BJ (cell line): ENCODE data around the gene KIAA1191. TPM values are rescaled to one million over a fixed set of nuclear protein-coding genes. Genes with fewer than 3 reads are reported as not detected.

Experiments used
- CTCF ChIA-PET: fragments of 350-600 bp; formaldehyde crosslinking; extraction: SDS; loops from one replicate; lab custom pipeline; 2021; ENCODE audit warnings: antibody characterized with exemption, inconsistent platforms; lab: Yijun Ruan, JAX
- POLR2A ChIA-PET: fragments of 300-600 bp; sonication (Branson Sonifier 250); formaldehyde crosslinking; extraction: SDS; loops from one replicate; lab custom pipeline; 2021; ENCODE audit warnings: antibody characterized with exemption; lab: Charles Lee
- DNase-seq: peaks from one replicate; pipeline ENCODE4 v3.0.0-alpha.2; 2011; ENCODE audit warnings: low read depth
- H3K27me3 ChIP-seq: 2 replicates; pipeline ENCODE4 v1.6.0; 2011; ENCODE audit warnings: low read length; ENCODE audit not compliant: control insufficient read depth, insufficient read depth
- H3K36me3 ChIP-seq: 2 replicates; pipeline ENCODE4 v1.5.1; 2011; ENCODE audit warnings: low read length; ENCODE audit not compliant: control insufficient read depth, insufficient read depth
- H3K4me3 ChIP-seq: 2 replicates; pipeline ENCODE4 v1.5.1; 2011; ENCODE audit warnings: low read depth, mild to moderate bottlenecking, control low read depth, low read length
- CTCF ChIP-seq: IDR thresholded peaks from 2 replicates; pipeline ENCODE4 v1.5.1; 2011; ENCODE audit warnings: low read depth, mild to moderate bottlenecking, control low read depth, inconsistent platforms, low read length, moderate library complexity; ENCODE audit not compliant: insufficient read depth
- polyA plus RNA-seq: library from polyadenylated mRNA; depleted of rRNA; stranded (reverse); fragments of >200 nt; gene quantifications from 2 replicates; pipeline ENCODE4 v1.2.3, GENCODE V29; 2011

The KIAA1191 gene
- polyA plus RNA-seq, 1 experiment, result 171 TPM

GRCh38 chr5:176383961-176384360 is 22.4 kb upstream of the KIAA1191 start:
- CTCF ChIA-PET, result no interaction called here
- Histone ChIP-seq H3K4me3 (no peak overlapping the region), H3K36me3 (peaks cover 10% of the 10 kb centered on the region), H3K27me3 (no peaks in the 10 kb centered on the region)
- DNase-seq, result no peak
- POLR2A ChIA-PET, result no interaction called here
- TF ChIP-seq CTCF, result no peak

GRCh38 chr5:176383248-176383905 is 21.8 kb upstream of the KIAA1191 start:
- ChIA-PET POLR2A (no interaction called here), CTCF (no interaction called here)
- no peaks in the 10 kb centered on the region for H3K27me3 ChIP-seq
- peaks cover 10% of the 10 kb centered on the region for H3K36me3 ChIP-seq
- TF ChIP-seq CTCF, result no peak
- DNase-seq, result no peak
- no peak overlapping the region for H3K4me3 ChIP-seq

GRCh38 chr5:176382721-176383120 is 21.2 kb upstream of the KIAA1191 start:
- peaks cover 10% of the 10 kb centered on the region for H3K36me3 ChIP-seq
- CTCF ChIA-PET, result no interaction called here

GRCh38 chr5:176381979-176382378 is 20.4 kb upstream of the KIAA1191 start:
- Histone ChIP-seq H3K27me3 (no peaks in the 10 kb centered on the region), H3K4me3 (no peak overlapping the region), H3K36me3 (peaks cover 10% of the 10 kb centered on the region)
- TF ChIP-seq CTCF, result no peak
- ChIA-PET POLR2A (no interaction called here), CTCF (no interaction called here)
- DNase-seq, result no peak

More at GRCh38 chr5:176382721-176383120, 21.2 kb upstream of the KIAA1191 start:
- no peaks in the 10 kb centered on the region for H3K27me3 ChIP-seq
- no peak for DNase-seq
- no peak for TF ChIP-seq CTCF
- H3K4me3 ChIP-seq, result no peak overlapping the region
- POLR2A ChIA-PET, result no interaction called here

GRCh38 chr5:176381423-176381822 is 19.9 kb upstream of the KIAA1191 start:
- ChIA-PET CTCF (interaction anchor here (0.6 kb wide), 1 partner anchor 240 kb away, joined by 3 read pairs; no protein-coding TSS in a partner anchor), POLR2A (no interaction called here)
- H3K27me3 ChIP-seq, result no peaks in the 10 kb centered on the region
- no peak overlapping the region for H3K4me3 ChIP-seq
- DNase-seq, result no peak
- no peak for TF ChIP-seq CTCF
- H3K36me3 ChIP-seq, result peaks cover 10% of the 10 kb centered on the region
